Stimulated activated CD4-positive, alpha-beta T cell treated with anti-CD3 and anti-CD28 coated beads, Interleukin-1b, Interleukin-23, amount 100 ng/mL, for 48 hours (primary cell): ENCODE measurements around the gene EFCAB5.
"Not testable (repeated sequence)": the region's sequence is repeated elsewhere in the genome, so short reads cannot be mapped to it uniquely, and the experiment has no call there.

Source experiments
- DNase-seq: peaks from one replicate; pipeline ENCODE4 v3.0.0-alpha.2; 2020

EFCAB5 gene

DNA sequence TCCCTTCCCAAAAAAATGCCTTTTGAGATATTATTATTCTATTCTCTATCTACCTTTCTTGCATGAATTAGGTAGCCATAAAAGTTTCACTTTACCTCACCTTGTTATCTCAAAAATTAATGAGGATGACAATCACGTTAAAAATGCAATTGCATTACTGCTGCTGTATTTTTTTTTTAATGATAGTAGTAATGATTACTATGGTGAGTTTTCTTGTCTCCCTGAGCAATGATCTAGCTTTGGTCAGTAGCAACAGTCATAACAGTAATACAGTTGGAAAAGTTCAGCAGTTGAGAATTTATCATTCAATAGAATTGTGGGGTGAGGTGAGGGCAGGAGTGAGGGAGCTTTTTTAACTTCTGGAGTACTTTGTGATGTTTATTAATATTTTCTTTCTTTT is at the start of gene EFCAB5:
TSS of gene EFCAB5 (plus strand) at position 301 of the 400 bp plus-strand sequence. CDS start 163 bp downstream, outside the sequence.
- no peak for DNase-seq

DNA sequence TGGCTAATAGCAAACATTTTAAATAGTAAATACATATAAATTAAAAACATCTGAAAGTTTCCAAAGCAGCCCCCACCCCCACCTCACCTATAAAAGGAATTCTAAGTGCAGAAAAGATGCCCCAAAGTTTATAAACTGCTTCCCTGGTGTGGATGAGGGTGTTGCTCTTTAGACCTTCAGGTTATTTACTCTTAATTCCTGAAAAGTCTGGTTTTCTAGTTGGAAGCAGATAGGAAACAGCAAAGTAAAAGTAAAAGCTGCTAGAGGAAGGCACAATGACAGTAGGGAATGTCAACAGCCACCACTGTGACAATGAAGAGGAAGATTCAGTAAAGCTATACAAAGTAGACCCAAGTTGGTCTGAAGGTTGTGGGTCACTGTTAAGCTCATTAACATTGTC is 49.2 kb upstream of the EFCAB5 start:
- DNase-seq = no peak

DNA sequence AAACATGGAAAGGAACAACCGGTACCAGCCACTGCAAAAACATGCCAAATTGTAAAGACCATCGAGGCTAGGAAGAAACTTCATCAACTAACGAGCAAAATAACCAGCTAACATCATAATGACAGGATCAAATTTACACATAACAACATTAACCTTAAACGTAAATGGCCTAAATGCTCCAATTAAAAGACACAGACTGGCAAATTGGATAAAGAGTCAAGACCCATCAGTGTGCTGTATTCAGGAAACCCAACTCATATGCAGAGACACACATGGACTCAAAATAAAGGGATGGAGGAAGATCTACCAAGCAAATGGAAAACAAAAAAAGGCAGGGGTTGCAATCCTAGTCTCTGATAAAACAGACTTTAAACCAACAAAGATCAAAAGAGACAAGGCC is 44.3 kb upstream of the EFCAB5 start:
- not testable (repeated sequence) for DNase-seq

DNA sequence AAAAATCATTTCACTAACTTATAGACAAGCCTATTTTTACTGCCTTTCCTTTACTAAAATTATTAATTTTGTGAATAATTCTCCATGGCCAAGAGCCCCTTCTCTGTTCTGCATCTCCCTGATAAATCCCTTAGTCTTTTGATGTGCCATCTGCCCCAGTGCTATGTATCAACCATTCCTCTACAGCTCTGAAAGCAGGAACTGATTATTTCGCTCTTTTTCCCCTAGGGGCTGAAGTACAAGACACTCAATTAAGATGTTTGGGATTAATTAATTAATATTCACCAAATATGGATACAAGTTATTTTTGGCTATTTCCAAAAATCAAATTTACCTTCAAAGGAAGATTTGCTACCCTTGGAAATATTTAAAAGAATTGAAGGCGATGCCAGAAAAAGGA is 38.0 kb upstream of the EFCAB5 start:
- DNase-seq = no peak

DNA sequence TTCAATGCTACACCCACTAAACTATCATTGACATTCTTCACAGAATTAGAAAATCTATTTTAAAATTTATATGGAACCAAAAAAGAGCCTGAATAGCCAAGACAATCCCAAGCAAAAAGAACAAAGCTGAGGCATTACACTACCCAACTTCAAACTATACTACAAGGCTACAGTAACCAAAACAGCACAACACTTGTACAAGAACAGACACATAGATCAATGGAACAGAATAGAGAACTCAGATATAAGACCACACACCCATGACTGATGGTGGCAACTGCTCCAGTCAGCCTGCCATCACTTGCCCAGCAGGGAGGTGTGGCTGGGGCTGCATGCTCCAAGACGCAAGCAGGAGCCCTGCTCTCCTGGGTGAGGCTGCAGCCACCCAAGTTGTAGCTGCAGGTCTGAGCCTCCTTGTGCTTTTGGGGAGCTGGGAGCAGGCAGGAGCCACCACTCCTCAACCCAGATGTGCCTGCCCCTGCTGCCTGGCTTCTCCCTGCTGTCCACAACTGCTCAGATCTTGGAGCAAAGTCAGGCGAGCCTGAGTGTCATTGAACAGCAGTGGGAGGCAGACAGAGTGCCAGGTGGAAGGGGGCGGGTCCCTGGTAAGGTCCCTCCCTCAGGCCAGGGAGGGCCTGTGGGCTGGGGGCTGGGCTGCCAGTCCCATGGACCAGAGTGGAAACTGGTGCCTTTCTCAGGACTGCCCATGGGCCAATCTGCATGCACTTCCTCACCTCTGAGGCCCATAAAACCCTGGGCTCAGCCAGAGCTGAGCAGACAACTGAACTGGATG is 36.2 kb upstream of the EFCAB5 start:
- DNase-seq = no peak

DNA sequence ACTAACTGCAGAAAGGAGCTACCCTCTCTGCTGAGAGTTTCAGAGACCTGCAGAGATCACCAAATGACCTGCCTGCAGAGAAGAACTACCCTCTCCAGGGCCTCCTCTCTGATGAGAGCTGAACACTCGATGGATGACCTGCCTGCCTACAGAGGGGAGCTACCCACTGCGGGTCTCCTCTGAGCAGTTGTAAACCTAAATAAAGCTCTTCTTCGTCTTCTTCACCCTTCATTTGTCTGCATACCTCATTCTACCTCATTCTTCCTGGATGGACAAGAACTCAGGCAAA is 35.6 kb upstream of the EFCAB5 start:
- no peak for DNase-seq

DNA sequence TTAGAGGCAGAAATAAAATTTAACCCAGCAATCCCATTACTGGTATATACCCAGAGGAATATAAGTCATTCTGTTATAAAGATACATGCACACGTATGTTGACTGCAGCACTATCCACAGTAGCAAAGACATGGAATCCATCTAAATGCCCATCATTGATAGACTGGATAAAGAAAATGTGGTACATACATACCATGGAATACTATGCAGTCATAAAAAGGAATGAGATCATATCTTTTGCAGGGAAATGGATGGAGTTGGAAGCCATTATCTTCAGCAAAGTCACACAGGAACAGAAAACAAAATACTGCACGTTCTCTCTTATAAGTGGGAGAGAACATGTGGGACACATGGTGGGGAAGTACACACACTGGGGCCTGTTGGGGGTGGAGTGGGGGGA is 34.5 kb upstream of the EFCAB5 start:
- DNase-seq = no peak

DNA sequence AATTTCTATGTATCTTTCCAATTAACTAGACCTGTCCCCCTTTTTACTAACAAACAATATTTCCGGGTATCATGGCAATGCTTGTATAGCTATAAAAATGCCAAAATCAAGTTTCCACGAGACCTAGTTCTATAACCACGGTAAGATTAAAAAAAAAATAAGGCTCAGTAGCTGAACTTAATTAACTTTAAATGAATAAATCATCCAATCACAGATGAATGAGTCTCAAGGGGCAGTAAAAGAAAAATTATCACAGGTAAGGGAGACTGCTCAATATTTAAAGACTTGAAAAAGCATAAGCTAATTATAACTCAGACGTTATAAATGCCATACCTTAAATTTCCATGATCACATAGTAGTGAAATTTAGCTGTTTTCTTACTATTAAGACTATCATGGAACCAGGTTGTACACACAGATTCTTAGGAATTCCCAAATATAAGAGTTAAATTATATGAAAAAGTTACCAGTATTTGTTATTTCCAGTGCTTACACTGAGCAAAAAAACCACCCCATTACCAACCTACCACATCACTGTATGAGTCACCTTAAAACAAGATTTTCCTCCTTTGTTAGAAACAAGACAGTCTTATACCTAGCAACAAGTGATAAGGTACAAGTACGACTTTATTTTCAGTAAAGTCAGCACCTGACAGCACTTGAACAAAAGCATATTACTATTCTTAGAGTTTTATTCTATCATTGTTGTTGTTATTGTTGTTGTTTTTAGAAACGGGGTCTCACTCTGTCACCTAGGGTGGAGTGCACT is 32.0 kb upstream of the EFCAB5 start:
- no peak for DNase-seq

DNA sequence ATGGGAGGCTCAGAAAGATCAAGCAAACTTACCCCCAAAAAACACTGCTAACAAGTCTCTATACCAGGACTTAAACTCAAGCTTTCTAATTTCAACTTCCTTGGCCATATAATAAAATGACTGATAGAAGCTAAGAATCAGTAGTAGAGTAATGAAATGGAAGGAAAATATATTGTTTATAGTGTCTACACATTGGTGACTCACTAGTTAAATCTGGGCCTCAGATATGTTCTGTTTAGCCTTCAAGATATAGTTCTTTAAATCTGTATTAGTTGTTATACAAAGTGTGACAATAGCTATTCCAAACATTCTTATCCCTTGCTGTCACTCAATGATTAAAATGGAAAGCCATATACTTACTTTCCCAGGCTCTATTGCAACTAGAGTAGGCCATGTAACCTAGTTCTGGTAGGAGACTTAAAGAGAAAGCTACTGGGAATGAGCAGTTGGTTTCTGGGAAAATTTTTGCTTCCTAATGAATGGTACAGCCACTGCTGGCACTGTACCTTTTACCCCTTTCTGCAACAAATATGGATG is 29.7 kb upstream of the EFCAB5 start:
- DNase-seq = no peak

DNA sequence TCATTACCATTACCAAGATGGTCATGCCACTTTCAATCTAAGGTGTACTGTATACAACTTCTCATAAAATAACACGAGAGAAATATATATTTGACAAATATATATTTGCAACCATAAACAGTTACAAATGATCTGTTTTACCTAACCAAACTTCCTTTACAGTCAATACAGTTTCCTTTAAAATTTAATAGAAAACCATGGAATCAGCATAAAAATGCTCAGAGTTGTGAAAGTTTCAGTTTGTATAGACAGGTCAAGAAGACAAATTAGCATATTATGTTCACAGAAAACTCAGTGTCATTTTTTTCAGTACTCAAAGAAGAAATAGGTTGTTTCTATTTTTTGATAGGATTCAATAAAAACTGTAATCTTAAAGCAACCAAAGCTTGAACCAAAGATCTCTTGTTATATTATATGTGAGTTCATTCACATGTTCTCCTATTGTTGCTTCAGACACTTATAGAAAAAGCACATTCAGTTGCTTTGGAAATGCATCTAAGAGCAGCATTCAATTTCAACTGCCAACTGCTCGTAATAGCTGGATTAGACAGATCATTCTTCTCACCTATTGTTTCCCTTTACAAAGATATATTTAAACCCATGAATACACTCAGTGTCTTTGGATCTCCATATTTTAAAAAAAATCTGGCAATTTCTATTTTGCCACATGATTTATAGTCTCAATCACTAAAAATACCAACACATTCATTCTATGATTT is 26.5 kb upstream of the EFCAB5 start:
- DNase-seq = no peak

DNA sequence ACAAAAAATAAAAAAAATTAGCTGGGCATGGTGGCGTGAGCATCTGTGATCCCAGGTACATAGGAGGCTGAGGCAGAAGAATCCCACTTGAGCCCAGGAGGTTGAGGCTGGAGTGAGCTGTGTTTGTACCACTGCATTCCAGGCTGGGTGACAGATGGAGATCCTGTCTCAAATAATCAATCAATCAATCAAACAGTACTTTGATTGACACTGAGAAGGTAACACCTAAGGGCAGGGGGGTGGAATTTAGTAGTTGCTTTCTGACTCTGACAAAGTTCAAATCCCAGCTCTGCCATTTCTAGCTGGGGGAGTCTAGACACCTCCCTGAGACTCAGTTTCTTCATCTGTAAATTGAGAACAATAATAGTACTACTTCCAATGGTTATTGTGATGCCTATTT is 23.4 kb upstream of the EFCAB5 start:
- DNase-seq = no peak

DNA sequence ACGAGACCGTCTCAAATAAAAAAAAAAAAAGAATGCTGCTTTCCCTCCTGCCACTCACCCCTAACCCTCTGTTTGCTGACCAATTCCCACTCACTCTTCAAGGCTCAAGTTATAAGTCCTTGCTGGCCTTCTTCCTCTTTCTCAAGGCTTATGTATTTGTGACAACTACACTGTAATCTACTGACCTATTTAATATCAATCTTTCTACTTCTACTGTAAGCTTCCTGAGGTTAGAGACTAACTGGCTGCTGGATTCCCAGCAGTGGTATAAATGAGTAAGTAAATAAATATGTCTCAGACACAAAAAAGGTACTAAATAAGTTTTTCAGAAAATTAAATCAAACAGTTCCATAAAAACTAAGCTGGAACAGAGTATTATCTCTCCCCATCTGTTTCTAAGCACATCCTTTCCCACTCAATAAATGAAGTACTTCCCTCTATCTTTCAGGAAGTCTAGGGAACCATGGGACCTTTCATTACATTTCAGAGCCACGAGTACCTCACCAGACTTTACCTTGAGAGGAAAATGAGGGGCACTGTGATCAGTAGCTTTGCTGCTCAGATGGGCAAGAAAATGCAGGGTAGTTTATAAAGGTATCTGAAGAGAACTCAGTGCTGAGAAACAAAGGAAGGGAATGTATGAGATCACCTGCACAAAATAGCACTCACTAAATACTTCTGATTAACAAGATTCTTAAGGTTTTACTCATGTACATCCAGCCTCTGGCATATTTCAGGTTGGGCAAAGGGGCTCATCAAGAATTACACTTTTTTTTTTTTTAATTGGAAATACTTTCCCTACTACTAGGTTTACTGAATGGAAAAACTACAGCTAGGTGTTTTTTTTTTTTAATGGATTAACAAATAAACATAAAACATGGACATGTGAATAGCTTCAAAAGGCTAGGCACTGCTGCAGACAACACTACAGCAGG is 22.2 kb upstream of the EFCAB5 start:
- no peak for DNase-seq

DNA sequence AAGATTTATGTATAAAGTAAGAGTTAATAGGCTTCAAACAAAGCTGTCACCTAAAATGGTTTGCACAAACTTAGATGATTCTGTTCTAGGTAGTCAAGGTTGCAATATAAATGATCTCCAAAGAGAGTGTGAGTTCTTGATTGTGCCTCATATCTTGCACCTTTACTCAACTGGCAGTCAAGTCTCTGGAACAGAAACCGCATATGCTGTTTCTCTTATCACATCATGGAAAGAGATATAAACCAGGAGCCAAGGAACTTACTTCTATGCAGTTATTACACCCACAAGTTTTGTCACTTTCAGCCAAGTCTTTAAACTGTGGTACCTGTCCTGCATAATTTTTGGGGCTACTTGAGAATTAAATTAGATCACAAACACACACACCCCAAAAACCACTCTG is 16.6 kb upstream of the EFCAB5 start:
- no peak for DNase-seq

DNA sequence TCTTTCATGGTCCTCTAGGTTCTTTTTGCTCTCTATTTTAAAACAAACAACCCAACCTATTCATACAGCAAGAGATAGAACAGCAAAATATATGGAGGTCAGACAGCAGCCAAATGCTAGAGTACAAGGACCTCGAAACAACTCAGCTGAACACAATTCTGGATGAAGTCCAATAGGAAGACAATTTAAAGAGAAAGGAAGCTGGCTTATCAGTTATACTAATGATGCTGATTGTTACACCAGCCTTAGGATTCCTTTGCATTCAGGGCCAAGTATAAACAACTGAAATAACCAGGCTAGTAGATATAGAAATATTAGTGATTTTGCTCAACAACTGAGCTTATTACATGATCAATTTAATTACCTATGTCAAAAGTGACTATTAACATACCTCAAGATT is 13.9 kb upstream of the EFCAB5 start:
- no peak for DNase-seq

DNA sequence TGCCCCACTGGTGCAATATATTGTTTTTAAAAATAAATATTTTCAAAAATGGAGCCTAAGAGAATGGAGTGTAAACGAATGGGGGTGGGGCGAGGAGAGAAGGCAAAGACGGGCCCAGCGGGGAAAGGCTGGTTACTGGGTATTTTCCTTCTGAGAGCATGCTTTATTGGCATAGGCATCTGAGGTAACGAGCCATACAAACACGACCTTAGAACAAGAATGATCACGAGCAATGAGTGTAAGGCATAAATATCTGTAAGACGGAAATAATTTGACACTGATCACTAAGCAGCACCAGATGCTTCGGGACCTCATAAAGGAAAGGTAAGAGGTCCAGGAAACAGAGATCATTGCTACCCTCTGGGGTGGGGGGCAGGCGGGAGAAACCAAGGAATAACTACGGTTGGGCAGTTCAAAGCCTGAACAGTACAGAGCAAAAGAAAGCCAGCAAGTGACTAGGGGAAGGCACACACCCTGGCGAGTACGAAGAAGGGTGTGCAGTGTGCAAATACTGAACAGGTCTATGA is 12.4 kb upstream of the EFCAB5 start:
- peak; percentile 18 for DNase-seq

DNA sequence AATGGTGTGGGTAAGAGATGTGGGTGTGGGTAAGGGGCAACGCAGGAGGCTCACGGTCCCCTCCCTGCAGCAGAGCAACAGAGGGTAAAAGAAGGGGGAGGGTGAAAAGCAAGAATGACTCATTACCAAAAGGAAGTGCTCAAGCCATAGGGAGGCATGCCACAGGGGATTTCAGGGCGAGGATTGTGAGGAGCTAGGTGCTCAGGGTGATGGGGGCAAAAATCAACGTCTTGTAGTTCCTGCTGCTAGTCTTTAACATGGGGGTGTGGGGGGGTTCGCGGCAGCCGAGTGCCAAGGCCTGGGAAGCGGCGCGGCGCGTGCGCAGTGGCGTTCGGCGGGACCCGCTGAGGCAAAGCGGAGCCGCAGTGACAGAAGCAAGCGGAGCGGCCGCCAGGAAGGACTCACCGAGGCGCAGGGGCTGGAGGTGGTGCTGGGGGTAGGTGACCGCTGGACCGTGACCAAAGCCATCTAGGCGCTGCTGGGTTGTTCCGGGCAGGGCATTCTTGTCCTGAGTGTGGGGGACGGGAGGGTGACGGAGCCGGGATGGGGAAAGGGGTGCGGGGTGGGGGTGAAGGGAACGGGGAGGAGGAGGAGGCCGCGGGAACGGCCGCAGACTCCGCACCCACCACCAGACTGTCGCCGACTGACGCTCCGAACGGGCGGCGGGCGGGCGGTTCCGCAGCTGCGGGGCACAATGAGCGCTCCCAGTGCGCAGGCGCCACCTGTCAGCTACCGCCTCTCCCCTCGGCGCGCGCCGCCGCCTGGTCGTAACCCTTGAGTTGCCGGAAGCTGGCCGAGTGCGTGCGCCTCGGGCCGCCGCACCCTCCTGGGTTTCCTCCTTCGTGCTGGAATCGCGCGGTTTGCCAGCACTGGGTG is 11.7 kb upstream of the EFCAB5 start, which contains the start of gene SSH2:
TSS of gene SSH2 (minus strand) at position 696 of the 876 bp plus-strand sequence. CDS start at position 468, 228 bp downstream.
- DNase-seq = peak; percentile 88

DNA sequence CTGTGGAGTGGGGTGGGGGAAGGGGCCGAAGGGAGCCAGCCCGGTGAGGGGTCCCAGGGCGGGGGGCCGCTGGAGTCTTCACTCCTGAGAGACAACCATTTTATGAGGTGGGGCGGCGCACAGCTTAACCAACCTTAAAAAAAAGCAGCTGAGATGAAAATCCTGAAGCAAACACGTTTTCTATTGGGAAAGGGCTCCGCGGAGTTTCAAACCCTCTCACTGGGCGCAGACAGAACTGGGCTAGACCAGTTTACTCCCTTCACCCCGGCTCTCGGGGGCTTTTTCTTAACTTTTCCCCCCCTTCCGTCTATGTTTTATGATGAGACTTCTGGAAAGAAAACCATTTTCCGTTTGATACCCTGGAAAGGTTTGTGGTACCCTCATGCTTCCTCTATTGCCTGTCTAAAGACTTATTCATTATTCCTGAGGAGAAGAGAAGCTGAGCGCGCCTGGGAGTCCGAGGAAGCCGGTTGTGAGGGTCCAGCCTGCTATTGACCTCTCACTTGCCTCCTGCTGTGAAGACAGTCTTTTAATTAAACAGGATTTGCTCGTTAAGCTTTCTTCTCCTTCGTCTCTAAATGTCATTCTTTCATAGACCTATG is 10.9 kb upstream of the EFCAB5 start:
- DNase-seq = no peak

DNA sequence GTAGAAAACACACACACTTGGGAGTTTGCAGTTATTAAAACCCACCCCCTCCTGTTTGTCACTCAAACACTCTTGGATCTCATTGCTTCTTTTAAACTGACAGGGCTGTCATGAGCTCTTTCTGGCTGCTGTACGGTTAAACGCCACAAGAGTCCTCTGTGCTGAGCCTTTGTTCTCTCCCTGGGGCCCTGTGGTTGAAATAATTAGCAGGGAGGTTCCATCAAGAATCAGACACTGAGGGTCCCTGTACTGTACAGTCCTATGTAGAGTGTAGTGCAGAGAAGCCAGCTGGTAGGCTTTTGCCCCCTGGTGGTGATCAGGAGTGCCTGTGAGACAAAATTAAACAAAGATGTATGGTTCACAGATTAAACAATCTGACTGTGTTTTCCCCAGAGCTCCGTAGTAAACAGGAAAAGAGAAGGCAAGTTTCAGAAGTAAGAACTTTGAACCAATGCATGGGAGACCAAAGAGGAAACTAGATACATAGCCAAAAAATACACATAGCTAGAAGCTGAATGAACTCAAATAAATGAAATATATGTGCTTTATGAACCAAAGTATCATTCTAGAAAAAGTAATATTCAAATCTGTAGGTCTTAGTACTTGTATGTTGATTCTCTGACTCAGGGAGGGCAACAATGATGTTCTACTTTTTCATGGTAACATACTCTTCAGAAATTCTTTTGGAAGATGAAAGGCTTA is 10.1 kb upstream of the EFCAB5 start:
- peak; percentile 68 for DNase-seq

DNA sequence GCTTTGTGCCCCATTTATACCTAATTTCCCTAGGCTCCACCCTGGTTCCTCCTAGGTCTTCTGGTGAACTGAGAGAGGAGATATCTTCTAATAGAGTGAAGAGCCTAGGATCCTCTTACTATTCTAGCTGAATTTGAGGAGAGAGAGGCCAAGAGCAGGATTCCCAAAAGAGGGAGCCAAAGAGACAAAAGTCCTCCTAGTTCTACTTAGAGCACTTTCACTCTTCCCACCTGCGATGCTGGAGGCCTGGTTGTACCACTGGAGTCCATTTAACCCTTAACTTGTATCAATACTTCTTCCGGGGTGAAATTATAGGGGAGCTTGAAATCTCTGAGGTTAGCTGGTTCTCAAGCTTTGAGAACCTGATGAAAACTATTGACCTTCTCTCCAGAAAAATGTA is 8.1 kb upstream of the EFCAB5 start:
- DNase-seq = no peak

DNA sequence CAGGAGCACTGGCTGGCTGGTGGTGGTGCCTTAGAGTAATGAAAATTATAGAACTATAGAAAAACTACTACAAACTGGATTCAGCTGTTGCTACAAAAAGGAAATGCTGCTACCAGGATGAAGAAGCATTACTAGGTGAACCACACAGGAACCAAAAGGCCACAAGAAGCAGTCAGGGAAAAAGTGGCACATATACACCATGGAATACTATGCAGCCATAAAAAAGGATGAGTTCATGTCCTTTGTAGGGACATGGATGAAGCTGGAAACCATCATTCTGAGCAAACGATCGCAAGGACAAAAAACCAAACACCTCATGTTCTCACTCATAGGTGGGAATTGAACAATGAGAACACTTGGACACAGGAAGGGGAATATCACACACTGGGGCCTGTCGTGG is 5.5 kb upstream of the EFCAB5 start:
- not testable (repeated sequence) for DNase-seq
